Effector CD8-positive, alpha-beta T cell (primary cell): Measurements from ENCODE around the gene TCTN3.
"Not testable (repeated sequence)": the region's sequence is repeated elsewhere in the genome, so short reads cannot be mapped to it uniquely, and the experiment has no call there.

Source experiments
- DNase-seq: peaks from one replicate; lab custom pipeline; 2025; lab: John Stamatoyannopoulos, UW

The TCTN3 gene

GRCh38 chr10:95683966-95684365 lies 9.8 kb downstream of the TCTN3 start:
- DNase-seq = no peak

GRCh38 chr10:95675403-95676116 lies 18.2 kb downstream of the TCTN3 start:
- DNase-seq = no peak

DNA sequence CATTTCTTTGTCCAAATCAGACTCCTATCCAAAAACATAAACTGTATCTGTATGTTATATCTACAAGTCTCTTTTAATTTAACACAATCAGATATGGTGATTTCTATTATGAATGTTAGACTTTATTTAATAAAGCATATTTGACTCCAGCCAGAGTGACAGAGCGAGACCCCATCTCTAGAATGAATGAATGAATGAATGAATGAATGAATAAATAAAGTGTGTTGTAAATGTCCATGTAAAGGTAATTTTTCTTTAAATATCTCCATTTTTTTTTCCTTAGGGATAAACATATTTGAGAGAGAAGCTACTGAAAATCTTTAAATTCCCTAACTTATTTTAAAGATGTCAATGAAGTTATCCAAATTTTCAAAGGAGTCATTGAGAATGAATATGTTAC lies 19.1 kb downstream of the TCTN3 start:
- DNase-seq = no peak

DNA sequence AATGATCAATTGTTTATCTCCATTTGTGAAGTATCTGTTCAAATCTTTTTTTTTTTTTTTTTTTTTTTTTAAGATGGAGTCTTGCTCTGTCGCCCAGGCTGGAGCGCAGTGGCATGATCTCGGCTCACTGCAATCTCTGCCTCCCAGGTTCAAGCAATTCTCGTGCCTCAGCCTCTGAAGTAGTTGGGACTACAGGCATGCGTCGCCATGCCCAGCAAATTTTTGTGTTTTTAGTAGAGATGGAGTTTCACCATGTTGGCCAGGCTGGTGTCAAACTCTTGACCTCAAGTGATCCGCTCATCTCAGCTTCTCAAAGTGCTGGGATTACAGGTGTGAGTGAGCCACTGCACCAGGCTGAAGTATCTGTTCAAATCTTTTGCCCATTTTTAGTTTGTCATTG lies 21.1 kb downstream of the TCTN3 start:
- not testable (repeated sequence) for DNase-seq

DNA sequence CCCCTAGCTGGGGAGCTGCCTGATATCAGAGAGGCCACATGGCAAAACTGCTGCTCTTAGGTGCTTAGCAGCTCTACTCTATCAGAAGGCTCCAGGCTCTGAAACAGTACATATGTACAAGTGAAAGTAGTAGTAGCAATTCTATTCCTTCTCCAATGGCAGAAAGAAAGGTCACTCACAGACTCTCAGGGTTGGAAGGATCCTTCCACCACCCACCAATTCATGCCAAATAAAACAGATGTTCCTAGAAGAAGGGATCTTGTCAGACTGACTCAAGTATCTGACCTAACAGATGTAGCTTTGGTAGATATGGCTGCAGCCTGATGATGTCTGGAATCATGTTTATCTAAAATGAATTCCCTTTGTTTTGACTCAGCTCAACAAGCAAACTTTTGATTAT lies 29.2 kb downstream of the TCTN3 start:
- DNase-seq = no peak

GRCh38 chr10:95663496-95663895 lies 30.2 kb downstream of the TCTN3 start:
- no peak for DNase-seq

DNA sequence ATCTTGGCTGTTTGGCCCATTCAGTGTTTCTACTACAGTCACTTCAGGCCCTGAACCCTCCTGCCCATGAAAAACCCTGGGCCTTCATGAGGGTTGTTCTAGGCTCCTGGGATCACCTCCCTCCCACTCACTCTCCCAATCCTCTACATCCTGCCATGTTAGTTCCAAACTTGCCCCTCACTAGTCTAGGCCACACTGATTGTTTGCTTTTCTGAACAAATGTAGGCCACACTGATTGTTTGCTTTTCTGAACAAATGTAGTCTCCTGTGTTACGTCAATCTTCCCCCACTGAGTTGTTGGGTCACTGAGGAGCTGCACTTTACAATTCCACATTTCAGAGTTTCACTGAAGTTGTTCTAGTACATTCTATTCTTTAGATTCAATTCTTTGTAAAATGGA lies 31.9 kb downstream of the TCTN3 start:
- DNase-seq = no peak

- no peak for DNase-seq
Measured at GRCh38 chr10:95660283-95660682, 33.4 kb downstream of the TCTN3 start.

DNA sequence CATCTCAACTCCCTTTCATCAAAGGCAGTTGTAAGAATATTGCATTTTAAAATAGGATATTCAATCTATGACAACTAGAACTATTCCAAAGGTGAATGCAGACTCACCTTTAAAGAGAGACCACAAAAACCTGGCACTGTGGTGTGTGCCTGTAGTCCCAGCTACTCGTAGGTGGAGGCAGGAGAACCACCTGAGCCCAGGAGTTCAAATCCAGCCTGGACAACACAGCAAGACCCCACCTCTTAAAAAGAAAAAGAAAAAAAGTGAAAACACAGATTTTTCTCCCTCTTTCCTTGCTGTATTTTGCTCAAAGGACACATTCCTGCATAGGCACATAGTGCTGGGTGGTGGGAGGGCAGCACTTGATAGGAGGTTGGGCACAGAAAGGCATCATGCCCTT lies 36.5 kb downstream of the TCTN3 start:
- DNase-seq = no peak

GRCh38 chr10:95656291-95657164 lies 37.2 kb downstream of the TCTN3 start, which contains the start of gene ALDH18A1:
TSS of gene ALDH18A1 (minus strand) at chr10:95656711. CDS start at chr10:95653377, 3,334 bp downstream.
- DNase-seq = peak; percentile 89

GRCh38 chr10:95655571-95656290 lies 38.0 kb downstream of the TCTN3 start:
- DNase-seq = no peak

DNA sequence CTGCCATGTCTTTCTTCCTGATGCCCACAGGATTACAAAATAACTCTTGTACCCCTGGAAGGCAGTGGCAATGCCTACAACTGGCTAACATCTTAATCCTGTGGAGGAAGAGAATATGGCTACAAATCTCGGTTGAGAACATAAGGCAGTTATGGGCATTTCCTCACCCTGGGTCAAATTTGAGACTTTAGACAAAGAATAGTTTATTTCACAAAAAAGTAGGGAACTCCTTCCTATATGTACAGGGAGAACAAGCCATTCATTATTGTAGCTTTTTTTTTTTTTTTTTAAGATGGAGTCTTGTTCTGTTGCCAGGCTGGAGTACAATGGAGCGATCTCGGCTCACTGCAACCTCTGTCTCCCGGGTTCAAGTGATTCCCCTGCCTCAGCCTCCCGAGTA lies 39.8 kb downstream of the TCTN3 start:
- DNase-seq = no peak

GRCh38 chr10:95651346-95652060 lies 42.2 kb downstream of the TCTN3 start:
- DNase-seq = no peak

GRCh38 chr10:95650232-95650631 lies 43.5 kb downstream of the TCTN3 start:
- DNase-seq = no peak

DNA sequence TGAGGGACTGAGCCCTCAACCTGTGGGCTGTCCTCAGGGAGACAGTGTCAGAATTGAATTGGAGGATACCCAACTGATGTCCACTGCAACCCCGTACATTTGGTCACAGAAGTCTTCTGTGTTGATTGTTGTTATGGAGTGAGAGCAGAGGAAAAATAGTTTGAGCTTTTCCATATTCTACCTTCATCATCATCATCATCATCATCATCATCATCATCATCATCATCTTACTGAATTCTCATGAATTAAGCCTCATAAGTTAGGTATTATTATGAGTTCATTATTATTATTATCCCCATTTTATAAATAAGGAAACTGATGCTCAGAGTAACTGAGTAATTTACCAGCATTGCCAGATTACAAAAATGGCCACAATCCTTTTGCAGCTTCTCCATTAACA lies 45.6 kb downstream of the TCTN3 start:
- DNase-seq = no peak

- DNase-seq = no peak
Measured at GRCh38 chr10:95646160-95646559, 47.6 kb downstream of the TCTN3 start.

- DNase-seq = no peak
Measured at GRCh38 chr10:95644901-95645300, 48.8 kb downstream of the TCTN3 start.

DNA sequence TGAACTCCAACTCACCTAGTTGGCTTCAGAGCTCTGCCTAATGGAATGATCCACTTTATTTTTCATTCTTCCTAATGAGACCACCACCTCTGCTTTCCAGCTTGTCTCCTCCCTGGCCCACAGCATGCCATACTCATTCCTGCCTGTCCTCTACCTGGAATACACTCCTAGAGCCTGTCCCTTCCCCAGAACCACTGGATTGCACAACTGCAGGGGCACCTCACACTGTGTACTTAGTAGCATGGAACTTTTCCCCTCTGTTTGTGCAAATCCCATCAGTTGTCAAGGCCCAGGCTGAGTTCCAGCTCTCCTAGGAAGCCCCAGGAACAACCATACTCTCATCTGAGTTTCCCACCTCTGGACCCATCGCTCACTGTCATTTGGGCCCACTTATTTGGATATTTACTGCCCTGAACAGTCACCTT lies 52.8 kb downstream of the TCTN3 start:
- no peak for DNase-seq

DNA sequence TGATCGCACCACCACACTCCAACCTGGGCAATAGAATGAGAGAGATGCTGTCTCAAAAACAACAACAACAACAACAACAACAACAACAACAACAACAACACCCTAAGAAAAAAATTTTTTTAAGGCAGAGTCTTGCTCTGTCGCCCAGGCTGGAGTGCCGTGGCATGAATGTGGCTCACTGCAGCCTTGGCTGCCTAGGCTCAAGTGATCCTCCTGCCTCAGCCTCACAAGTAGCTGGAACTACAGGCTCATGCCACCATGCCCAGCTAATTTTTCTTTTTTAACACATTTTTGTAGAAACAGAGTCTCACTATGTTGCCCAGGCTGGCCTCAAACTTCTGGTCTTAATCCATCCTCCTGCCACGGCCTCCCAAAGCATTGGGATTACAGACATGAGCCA lies 55.8 kb downstream of the TCTN3 start:
- no peak for DNase-seq

DNA sequence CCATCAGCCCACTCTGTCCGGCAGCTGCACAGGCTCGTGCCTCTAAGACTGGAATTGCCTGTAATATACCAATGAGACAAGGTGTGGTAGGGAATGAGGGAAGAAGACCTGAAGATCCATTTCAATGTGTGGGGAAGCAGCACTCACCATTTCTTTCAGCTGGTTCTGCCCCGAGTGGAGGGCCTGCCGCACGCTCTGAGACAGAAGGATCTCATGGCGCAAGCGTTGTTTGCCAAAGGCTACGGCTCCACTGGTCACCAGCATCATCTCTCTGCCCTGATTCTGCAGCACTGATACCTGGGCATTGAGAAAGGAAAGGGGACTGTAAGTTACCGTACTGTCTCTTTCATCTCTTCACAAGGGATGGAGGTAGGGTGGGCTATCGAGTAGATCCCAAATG lies 56.6 kb downstream of the TCTN3 start:
- DNase-seq = no peak

DNA sequence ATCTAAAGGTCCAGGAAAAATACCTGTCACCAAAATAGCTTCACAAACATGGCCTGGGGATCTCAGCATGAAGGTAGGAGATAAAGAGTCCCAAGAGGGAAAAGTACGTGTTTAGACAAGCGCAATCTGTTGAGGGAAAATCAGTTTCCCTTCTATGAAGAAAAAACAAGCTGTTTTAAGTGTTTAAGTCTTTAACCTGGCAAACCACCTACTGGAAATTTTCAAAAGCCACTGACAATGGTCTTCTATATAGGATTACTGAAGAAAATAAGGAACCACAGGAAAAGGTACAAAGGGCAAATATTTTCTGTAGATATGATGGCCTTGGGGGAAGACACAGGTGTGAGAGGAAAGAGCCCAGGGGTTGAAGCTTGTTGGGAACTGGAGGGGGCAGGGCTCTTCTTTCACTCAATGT lies 58.4 kb downstream of the TCTN3 start:
- no peak for DNase-seq

GRCh38 chr10:95628786-95629185 lies 64.9 kb downstream of the TCTN3 start:
- no peak for DNase-seq
